Stomach (tissue), 9 donors: ENCODE data around the gene RAB36. TPM values are rescaled to one million over a fixed set of nuclear protein-coding genes. Genes with fewer than 3 reads are reported as not detected.

Source experiments
- DNase-seq, 2 donors: peaks; one replicate each; pipeline versions ENCODE4 v3.0.0 to v3.0.0-alpha.2; 2013 to 2019
- H3K27ac ChIP-seq, 5 donors: fragments of 200-600 bp in 4 of 5; sonication (generic) in 4 of 5; one replicate each; pipeline ENCODE4 v1.5.1; 2013 to 2019; ENCODE audit warnings: mild to moderate bottlenecking in 1 of 5, moderate library complexity in 1 of 5
- H3K27me3 ChIP-seq, 3 donors: fragments of 200-600 bp; sonication (generic); one replicate each; pipeline ENCODE4 v1.5.1; 2017 to 2019; ENCODE audit warnings: mixed run types in 1 of 3
- H3K36me3 ChIP-seq, 4 donors: fragments of 200-600 bp; sonication (generic); 1 replicate in 3 of 4; 2 replicates in 1 of 4; pipeline ENCODE4 v1.5.1; 2016 to 2019
- H3K4me1 ChIP-seq, 4 donors: fragments of 200-600 bp; sonication (generic); one replicate each; pipeline ENCODE4 v1.5.1; 2016 to 2019
- H3K4me3 ChIP-seq, 4 donors: fragments of 200-600 bp; sonication (generic) in 3 of 4; one replicate each; pipeline ENCODE4 v1.5.1; 2016 to 2019; ENCODE audit warnings: mild to moderate bottlenecking in 1 of 4
- H3K9me3 ChIP-seq, 4 donors: fragments of 200-600 bp; sonication (generic); one replicate each; pipeline ENCODE4 v1.5.1; 2016 to 2019
- EP300 ChIP-seq: sonication (generic); formaldehyde crosslinking; IDR thresholded peaks from one replicate; pipeline ENCODE4 v1.6.1; 2017; ENCODE audit warnings: antibody characterized with exemption
- POLR2A ChIP-seq, 4 donors: fragments of 450-650 bp; IDR thresholded peaks; one replicate each; pipeline ENCODE4 v1.6.1; 2016; ENCODE audit warnings: antibody characterized with exemption in 4 of 4, control low read depth in 2 of 4, mild to moderate bottlenecking in 1 of 4, moderate library complexity in 1 of 4
- POLR2AphosphoS5 ChIP-seq, 3 donors: sonication (generic); formaldehyde crosslinking; IDR thresholded peaks; one replicate each; pipeline ENCODE4 v1.6.1; 2016; ENCODE audit warnings: antibody characterized with exemption in 3 of 3
- WGBS, 5 donors: extraction: QIAGEN DNeasy Blood & Tissue Kit in 3 of 5; methylation state at CpG; one replicate each; pipeline versions ENCODE4 v1.1.5 to v1.1.7; 2013 to 2018; 5-methylcytosine and 5-hydroxymethylcytosine counted together
- intact Hi-C: fragments of 100-400 bp; cut with DNase I; formaldehyde crosslinking; loops from one replicate; pipeline ENCODE4 v1.15.1; 2023; ENCODE audit warnings: low total_unique reads
- polyA plus RNA-seq, 3 donors: library from polyadenylated mRNA; stranded (reverse); fragments of 200-250 nt; gene quantifications; one replicate each; pipeline ENCODE4 v1.2.3, GENCODE V29; 2013
- total RNA-seq, 5 donors: library from RNA; depleted of rRNA; stranded (reverse); fragments of >200 nt; gene quantifications; one replicate each; pipeline versions ENCODE4 v1.1.0 to v1.2.3, GENCODE V29; 2014 to 2016
- TF ChIP-seq, protein P1 (sequence below), 7 experiments: fragments of 450-650 bp in 4 of 7; fragments of 200-600 bp in 3 of 7; sonication (generic) in 3 of 7; IDR thresholded peaks; one replicate each; pipeline ENCODE4 v1.5.1; 2016 to 2019; ENCODE audit warnings: antibody characterized with exemption in 7 of 7, control low read depth in 2 of 7, mild to moderate bottlenecking in 1 of 7
- donor health status: healthy with polysubstance abuse.
- donor health status: Bipolar disorder and iron deficiency.
- donor health status: healthy.

The RAB36 gene
- total and polyA plus RNA-seq, 8 donors: 0.58 to 7.6 (median 1.6) TPM; not detected in 1

DNA sequence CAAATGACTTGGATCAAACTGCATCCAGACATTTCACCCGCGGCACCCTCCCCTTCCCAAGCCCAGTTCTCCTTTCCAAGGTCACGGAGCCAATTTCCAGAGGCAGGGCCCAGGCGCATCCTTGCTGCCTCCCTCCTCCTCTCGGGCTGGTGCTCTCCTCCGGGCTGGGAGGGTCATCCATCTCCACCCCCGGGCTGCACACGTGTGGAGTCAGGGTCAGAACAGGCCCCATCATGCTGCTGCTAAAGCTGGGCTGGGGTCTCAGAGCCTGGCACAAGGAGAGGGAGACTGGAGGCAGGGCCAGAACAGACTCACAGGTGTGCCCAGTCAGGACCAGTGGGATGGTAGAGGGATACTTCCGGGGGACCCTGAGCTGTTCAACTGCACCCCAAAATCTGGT is 17.5 kb upstream of the RAB36 start:
- H3K36me3 ChIP-seq: peaks cover 0 to 10% (median 3%) of the 10 kb centered on the region in 4 donors
- H3K4me1 ChIP-seq: peaks cover 4 to 20% (median 13%) of the 10 kb centered on the region in 4 donors
- H3K27me3 ChIP-seq: no peaks in the 10 kb centered on the region
- no peaks in the 10 kb centered on the region for H3K9me3 ChIP-seq
- no peak for DNase-seq
- H3K27ac ChIP-seq: no peak overlapping the region
- TF ChIP-seq POLR2AphosphoS5 (IDR thresholded peaks at IDR 0.05) (no peak), POLR2A (IDR thresholded peaks at IDR 0.05) (no peak), EP300 (no peak)
- TF ChIP-seq, protein P1, sequence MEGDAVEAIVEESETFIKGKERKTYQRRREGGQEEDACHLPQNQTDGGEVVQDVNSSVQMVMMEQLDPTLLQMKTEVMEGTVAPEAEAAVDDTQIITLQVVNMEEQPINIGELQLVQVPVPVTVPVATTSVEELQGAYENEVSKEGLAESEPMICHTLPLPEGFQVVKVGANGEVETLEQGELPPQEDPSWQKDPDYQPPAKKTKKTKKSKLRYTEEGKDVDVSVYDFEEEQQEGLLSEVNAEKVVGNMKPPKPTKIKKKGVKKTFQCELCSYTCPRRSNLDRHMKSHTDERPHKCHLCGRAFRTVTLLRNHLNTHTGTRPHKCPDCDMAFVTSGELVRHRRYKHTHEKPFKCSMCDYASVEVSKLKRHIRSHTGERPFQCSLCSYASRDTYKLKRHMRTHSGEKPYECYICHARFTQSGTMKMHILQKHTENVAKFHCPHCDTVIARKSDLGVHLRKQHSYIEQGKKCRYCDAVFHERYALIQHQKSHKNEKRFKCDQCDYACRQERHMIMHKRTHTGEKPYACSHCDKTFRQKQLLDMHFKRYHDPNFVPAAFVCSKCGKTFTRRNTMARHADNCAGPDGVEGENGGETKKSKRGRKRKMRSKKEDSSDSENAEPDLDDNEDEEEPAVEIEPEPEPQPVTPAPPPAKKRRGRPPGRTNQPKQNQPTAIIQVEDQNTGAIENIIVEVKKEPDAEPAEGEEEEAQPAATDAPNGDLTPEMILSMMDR (IDR thresholded peaks at IDR 0.05): no peak
- WGBS, 5 donors: 60 to 83% (median 63%) methylated on average over 9 of the region's 9 CpGs
- no peak overlapping the region for H3K4me3 ChIP-seq
- intact Hi-C loops: loop anchor here (5.0 kb wide), 1 partner anchor 170 kb away; no protein-coding TSS in a partner anchor

DNA sequence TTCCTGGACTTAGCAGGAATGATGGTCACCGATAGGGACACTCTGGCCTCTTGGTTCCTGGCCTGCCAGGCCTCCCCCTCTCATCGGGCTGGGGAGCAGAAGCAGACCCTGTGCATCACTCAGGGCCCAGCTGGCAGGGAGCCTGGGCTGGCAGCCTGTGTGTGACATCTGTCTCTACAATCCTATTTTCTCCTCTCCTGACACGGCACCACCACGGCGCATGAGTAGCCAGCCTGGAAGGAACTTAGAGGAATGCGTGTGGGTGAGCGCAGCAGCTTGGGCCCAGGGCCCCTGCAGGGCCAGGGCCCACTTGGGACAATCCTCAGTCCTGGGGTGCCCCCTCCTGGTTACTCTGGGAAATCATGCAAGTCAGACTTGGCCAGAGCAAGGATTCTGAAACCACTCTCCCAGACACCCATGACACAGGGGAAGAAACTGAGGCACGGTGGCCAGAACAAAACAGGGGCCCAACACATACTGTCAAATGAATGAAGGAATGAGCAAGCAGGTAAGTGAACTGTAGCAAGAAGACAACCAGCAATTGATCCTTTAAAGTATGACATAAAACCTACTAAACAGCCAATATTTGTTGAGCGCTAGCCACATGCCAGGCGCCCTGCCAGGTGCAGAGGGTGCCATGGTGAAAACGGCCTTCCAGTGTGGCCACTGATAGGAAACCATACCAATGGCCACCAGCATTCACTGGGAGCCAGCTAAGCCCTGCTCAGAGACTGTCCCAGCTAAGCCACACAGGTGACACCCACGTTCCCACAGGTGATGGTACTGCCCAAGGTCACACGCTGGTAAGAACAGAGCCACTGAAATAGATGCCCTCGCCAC is 16.8 kb upstream of the RAB36 start:
- Histone ChIP-seq H3K27ac (no peak overlapping the region), H3K4me1 (peaks cover 4 to 20% (median 13%) of the 10 kb centered on the region in 4 donors), H3K9me3 (no peaks in the 10 kb centered on the region), H3K36me3 (peaks cover 0 to 3% (median under 1%) of the 10 kb centered on the region in 4 donors), H3K4me3 (no peak overlapping the region), H3K27me3 (no peaks in the 10 kb centered on the region)
- peak; percentile 84 to 87 for DNase-seq
- TF ChIP-seq POLR2A (IDR thresholded peaks at IDR 0.05) (no peak), POLR2AphosphoS5 (IDR thresholded peaks at IDR 0.05) (no peak), EP300 (no peak)
- TF ChIP-seq, protein P1 (IDR thresholded peaks at IDR 0.05): peak in 5 of 7 experiments; percentile 59 to 87 (median 82)
- WGBS, 5 donors: 30 to 37% (median 34%) methylated on average over 12 to 14 of the region's 14 CpGs
- intact Hi-C loops: loop anchor here (5.0 kb wide), 1 partner anchor 171 kb away; no protein-coding TSS in a partner anchor

DNA sequence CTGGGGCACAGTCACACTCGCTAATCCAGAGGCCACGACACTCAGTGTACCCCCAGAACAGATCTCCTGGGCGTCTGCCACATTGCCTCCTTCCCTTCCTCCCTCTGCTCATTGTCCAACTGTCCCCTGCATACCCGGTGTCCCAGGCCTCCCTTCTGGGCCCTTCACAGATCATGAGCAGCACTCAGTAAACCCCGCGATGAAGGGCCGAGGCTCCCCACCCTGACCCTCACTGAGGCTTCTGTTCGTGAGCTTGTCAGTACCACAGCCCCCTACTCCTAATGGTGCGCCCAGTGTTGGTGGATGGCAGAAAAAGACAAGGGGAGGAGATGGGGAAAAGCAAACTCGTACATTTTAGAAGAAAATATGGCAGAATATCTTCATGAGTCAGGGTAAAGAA is 16.1 kb upstream of the RAB36 start:
- Histone ChIP-seq H3K36me3 (no peaks in the 10 kb centered on the region), H3K27me3 (no peaks in the 10 kb centered on the region), H3K4me1 (peaks cover 4 to 20% (median 13%) of the 10 kb centered on the region in 4 donors), H3K4me3 (no peak overlapping the region), H3K9me3 (no peaks in the 10 kb centered on the region), H3K27ac (no peak overlapping the region)
- DNase-seq: no peak
- 73 to 82% (median 79%) methylated on average over 10 of the region's 10 CpGs for WGBS, 5 donors
- no peak for TF ChIP-seq POLR2A (IDR thresholded peaks at IDR 0.05)
- no peak for TF ChIP-seq POLR2AphosphoS5 (IDR thresholded peaks at IDR 0.05)
- TF ChIP-seq EP300: no peak
- intact Hi-C loops: loop anchor here (5.0 kb wide), 1 partner anchor 172 kb away; no protein-coding TSS in a partner anchor

DNA sequence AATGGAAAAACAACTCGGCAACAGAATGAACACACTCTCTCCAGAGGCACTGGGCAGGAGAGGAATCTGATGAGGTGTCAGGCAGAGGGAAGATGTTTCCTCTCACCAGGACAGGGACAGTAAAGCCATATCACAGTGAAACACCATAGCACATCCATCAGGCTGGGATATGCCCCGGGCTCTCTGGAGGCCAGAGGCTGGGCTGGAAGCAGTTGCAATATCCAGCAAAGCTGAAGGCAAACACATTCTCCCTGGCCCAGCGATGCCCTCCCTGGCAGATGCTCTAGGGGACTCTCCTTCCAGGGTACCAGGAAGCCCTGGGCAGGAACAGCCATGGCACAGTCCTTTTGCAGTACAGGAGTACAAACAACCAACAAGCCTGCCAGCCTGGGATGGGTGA is 14.6 kb upstream of the RAB36 start:
- DNase-seq: no peak
- peaks cover 0 to 10% (median 5%) of the 10 kb centered on the region in 4 donors for H3K4me1 ChIP-seq
- intact Hi-C loops: loop anchor here (10.0 kb wide), 1 partner anchor 276 kb away; no protein-coding TSS in a partner anchor
- WGBS, 5 donors: 42 to 53% (median 46%) methylated on average over 3 of the region's 3 CpGs
- H3K9me3 ChIP-seq: no peaks in the 10 kb centered on the region
- H3K4me3 ChIP-seq: no peak overlapping the region
- TF ChIP-seq, protein P1 (IDR thresholded peaks at IDR 0.05): no peak
- TF ChIP-seq POLR2AphosphoS5 (IDR thresholded peaks at IDR 0.05): no peak
- TF ChIP-seq EP300: no peak
- TF ChIP-seq POLR2A (IDR thresholded peaks at IDR 0.05): no peak
- no peak overlapping the region for H3K27ac ChIP-seq
- no peaks in the 10 kb centered on the region for H3K36me3 ChIP-seq
- H3K27me3 ChIP-seq: no peaks in the 10 kb centered on the region
